K562 (cell line): ENCODE results near the gene GCK. TPM values are rescaled to one million over a fixed set of nuclear protein-coding genes. Genes with fewer than 3 reads are reported as not detected.

Source experiments
- ATAC-seq: fragments of 200-7000 bp; cut with Tn5 transposase; 3 replicates; pipeline ENCODE4 v1.9.1; 2020; ENCODE audit warnings: moderate library complexity
- BruUV-seq: library from RNA; stranded (reverse); fragments of 400-500 nt; replicated peaks from 2 replicates; lab custom pipeline; 2021; lab: Mats Ljungman, UMichigan
- CTCF ChIA-PET: fragments of 300-600 bp; formaldehyde crosslinking; extraction: SDS; loops from one replicate; lab custom pipeline; 2021; ENCODE audit warnings: low intra/inter-chr PET ratio; lab: Yijun Ruan, JAX
- POLR2A ChIA-PET: fragments of 300-600, 350-650 bp; sonication (Branson Sonifier 250); formaldehyde crosslinking; extraction: SDS; loops from one replicate; lab custom pipeline; 2021; ENCODE audit warnings: antibody characterized with exemption, inconsistent platforms; lab: Yijun Ruan, JAX
- DNase-seq, 4 experiments: peaks; one replicate each; pipeline versions ENCODE4 v3.0.0 to v3.0.0-alpha.2; 2011 to 2018; ENCODE audit warnings: low spot score in 3 of 4, mixed read lengths in 3 of 4; ENCODE audit errors: extremely low read depth in 1 of 4
- FAIRE-seq: peaks from 2 replicates; lab custom pipeline; 2011; peaks lifted over from hg19 to GRCh38; lab: Jason Lieb, UNC
- H2AFZ ChIP-seq: 2 replicates; pipeline ENCODE4 v1.6.0; 2011; ENCODE audit warnings: low read depth, low read length, control low read depth, inconsistent platforms
- H3K27ac ChIP-seq: fragments of 200-600 bp; 3 replicates; pipeline ENCODE4 v1.8.0; 2011; ENCODE audit warnings: low read depth, mild to moderate bottlenecking, control low read depth, inconsistent platforms, low read length, moderate library complexity, mixed read lengths; ENCODE audit errors: extremely low read depth
- H3K27me3 ChIP-seq, 2 experiments: fragments of 300-600 bp in 1 of 2; 2 replicates in 1 of 2; 3 replicates in 1 of 2; pipeline versions ENCODE4 v1.6.0 to v1.8.0; 2011; ENCODE audit warnings: inconsistent platforms in 2 of 2, low read length in 2 of 2, mild to moderate bottlenecking in 1 of 2, mixed read lengths in 1 of 2, moderate library complexity in 1 of 2; ENCODE audit not compliant: control insufficient read depth in 2 of 2, insufficient read depth in 2 of 2
- H3K36me3 ChIP-seq: fragments of 300-600 bp; 3 replicates; pipeline ENCODE4 v1.8.0; 2011; ENCODE audit warnings: mild to moderate bottlenecking, low read length, inconsistent platforms; ENCODE audit not compliant: control insufficient read depth, insufficient read depth
- H3K4me1 ChIP-seq, 2 experiments: fragments of 200-600 bp in 1 of 2; replicated peaks in 1 of 2; 2 replicates in 1 of 2; 3 replicates in 1 of 2; pipeline versions ENCODE4 v1.5.1 to v1.8.0; 2011; ENCODE audit warnings: inconsistent platforms in 2 of 2, low read length in 2 of 2, mild to moderate bottlenecking in 1 of 2, mixed read lengths in 1 of 2, moderate library complexity in 1 of 2; ENCODE audit not compliant: control insufficient read depth in 2 of 2, insufficient read depth in 2 of 2
- H3K4me2 ChIP-seq: 2 replicates; pipeline ENCODE4 v1.6.1; 2011; ENCODE audit warnings: low read length, control low read depth, inconsistent platforms, mixed read lengths; ENCODE audit not compliant: insufficient read depth
- H3K4me3 ChIP-seq: fragments of 200-600 bp; sonication (generic), shearing (Covaris generic); 2 replicates; pipeline ENCODE4 v1.5.1; 2016; ENCODE audit warnings: control low read depth, inconsistent platforms
- H3K79me2 ChIP-seq: fragments of 200-600 bp; 3 replicates; pipeline ENCODE4 v1.8.0; 2011; ENCODE audit warnings: low read length, inconsistent platforms; ENCODE audit not compliant: control insufficient read depth, insufficient read depth
- H3K9ac ChIP-seq, 2 experiments: 2 replicates each; pipeline versions ENCODE4 v1.6.0 to v1.6.1; 2011; ENCODE audit warnings: low read depth in 2 of 2, low read length in 2 of 2, control low read depth in 1 of 2, inconsistent platforms in 1 of 2, mild to moderate bottlenecking in 1 of 2, mixed read lengths in 1 of 2; ENCODE audit not compliant: insufficient read depth in 1 of 2
- H3K9me1 ChIP-seq: one replicate; pipeline ENCODE4 v1.6.0; 2011; ENCODE audit warnings: inconsistent platforms, mild to moderate bottlenecking, low read length, moderate library complexity; ENCODE audit not compliant: control insufficient read depth, insufficient read depth
- H3K9me3 ChIP-seq: replicated peaks from 2 replicates; pipeline ENCODE4 v1.5.1; 2011; ENCODE audit warnings: low read depth, low read length, inconsistent platforms; ENCODE audit not compliant: control insufficient read depth, insufficient read depth
- H4K20me1 ChIP-seq: replicated peaks from 2 replicates; pipeline ENCODE4 v1.6.1; 2011; ENCODE audit warnings: low read length, inconsistent platforms, mixed read lengths; ENCODE audit not compliant: control insufficient read depth, insufficient read depth
- DACH1 ChIP-seq: fragments of 450-650 bp; IDR thresholded peaks from 2 replicates; pipeline ENCODE4 v1.6.1; 2018; ENCODE audit not compliant: partially characterized antibody
- FUS ChIP-seq: fragments of 200-400 bp; formaldehyde crosslinking; optimal IDR thresholded peaks from 2 replicates; pipeline ENCODE3; 2017; ENCODE audit warnings: low read depth, low read length
- GTF2E2 ChIP-seq: fragments of 200-800 bp; sonication (Bioruptor generic); IDR thresholded peaks from 2 replicates; pipeline ENCODE4 v1.6.1; 2016; ENCODE audit warnings: missing genetic modification characterization, missing compliant biosample characterization
- IFI16 ChIP-seq: fragments of 250-450 bp; sonication (Bioruptor Pico); IDR thresholded peaks from 2 replicates; pipeline ENCODE4 v2.1.2; 2022; ENCODE audit warnings: mild to moderate bottlenecking, inconsistent platforms
- JUNB ChIP-seq: fragments of 450-650 bp; formaldehyde crosslinking; conservative IDR thresholded peaks from 2 replicates; pipeline ENCODE4 v1.4.0; 2020; ENCODE audit warnings: mild to moderate bottlenecking
- KLF6 ChIP-seq: fragments of 250-450 bp; sonication (Bioruptor Pico); IDR thresholded peaks from 2 replicates; pipeline ENCODE4 v1.4.0; 2020; ENCODE audit warnings: mild to moderate bottlenecking, moderate library complexity, borderline replicate concordance
- SMAD4 ChIP-seq: fragments of 250-450 bp; sonication (Bioruptor Pico); conservative IDR thresholded peaks from 2 replicates; pipeline ENCODE4 v1.8.0; 2021; ENCODE audit warnings: inconsistent platforms, mild to moderate bottlenecking, moderate library complexity
- WGBS: fragments of 100-300 bp; shearing (Covaris generic); methylation state at CpG from one replicate; pipeline ENCODE4 v1.1.6; 2016; ENCODE audit warnings: low coverage, mixed read lengths; ENCODE audit not compliant: insufficient coverage; ENCODE audit errors: missing lambda C conversion rate; 5-methylcytosine and 5-hydroxymethylcytosine counted together
- in situ Hi-C: fragments of 300-500 bp; cut with MboI; formaldehyde crosslinking; loops from 4 replicates; pipeline ENCODE4 v1.15.0; 2018; ENCODE audit warnings: inconsistent platforms, mixed read lengths
- intact Hi-C: fragments of 100-400 bp; cut with micrococcal nuclease; formaldehyde crosslinking; loops from 2 replicates; pipeline ENCODE4 v1.14.2; 2022
- polyA plus RNA-seq, 8 experiments: library from polyadenylated mRNA; depleted of rRNA in 4 of 8; stranded (reverse) in 5 of 8; unstranded in 3 of 8; fragments of >200 nt; fragmentation: Nextera tagmentation in 2 of 8; fragmentation: Illumina TruSeq in 1 of 8; extraction: Ambion mirVana in 2 of 8; extraction: Trizol in 1 of 8; gene quantifications; 2 replicates each; pipeline versions ENCODE4 v1.2.1 to v1.2.3, GENCODE V29; 2011 to 2014; ENCODE audit warnings: inconsistent platforms in 1 of 8, missing spikeins in 1 of 8
- total RNA-seq, 7 experiments: library from RNA; depleted of rRNA in 6 of 7; stranded (reverse); fragments of >200 nt in 6 of 7; fragmentation: Illumina TruSeq in 2 of 7; extraction: Trizol in 2 of 7; gene quantifications; 2 replicates each; pipeline versions ENCODE4 v1.2.1 to v1.2.3, GENCODE V29; 2011 to 2021; ENCODE audit warnings: low replicate concordance in 1 of 7
- TF ChIP-seq, protein P1 (sequence below): fragments of 450-650 bp; IDR thresholded peaks from 2 replicates; pipeline ENCODE4 v1.6.1; 2016; ENCODE audit warnings: antibody characterized with exemption

Gene GCK
- total and polyA plus RNA-seq, 9 of the 15 experiments (the other 6 are each of a cell fraction or from before 2014, with no cell fraction given), result 0.11 to 0.55 (median 0.16) TPM; not detected in 3

DNA sequence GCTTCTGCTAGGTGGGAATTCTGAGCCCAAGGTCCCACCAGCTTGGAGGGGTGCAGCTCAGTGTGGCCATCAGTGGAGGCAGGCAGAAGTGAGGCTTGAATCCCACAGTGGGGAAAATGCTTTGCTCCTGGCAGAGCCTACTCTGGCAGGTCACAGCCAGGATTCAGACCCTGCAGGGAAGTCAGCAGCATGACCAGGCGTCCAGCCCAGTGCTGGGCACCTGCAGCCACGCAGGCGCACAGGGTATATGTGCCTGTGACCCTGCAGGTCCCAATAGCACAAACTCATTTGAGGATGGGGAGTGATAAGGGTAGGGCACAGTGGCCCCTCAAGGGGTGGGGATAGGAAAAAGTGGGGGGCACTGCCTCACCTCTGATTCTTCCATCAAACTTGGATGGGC lies 93.5 kb downstream of the GCK start:
- peaks cover 0 to 5% of the 10 kb centered on the region in 2 experiments; a peak in 1 of 5 replicates for H3K27me3 ChIP-seq
- WGBS, result 31% methylated on average over 3 of the region's 3 CpGs
- no peak overlapping the region for H2AFZ ChIP-seq
- intact Hi-C loops (no loop called here), in situ Hi-C loops (no loop called here)
- POLR2A ChIA-PET, result no interaction called here
- no peak for FAIRE-seq
- H3K36me3 ChIP-seq, result no peaks in the 10 kb centered on the region
- no TSS peak for BruUV-seq
- H3K9ac ChIP-seq, result no peak overlapping the region
- H3K4me3 ChIP-seq, result no peak overlapping the region
- no peak for DNase-seq
- H3K4me1 ChIP-seq, result peaks cover 0 to 8% of the 10 kb centered on the region in 2 experiments; a peak in 2 of 5 replicates
- no peak for ATAC-seq
- H4K20me1 ChIP-seq, result no peaks in the 10 kb centered on the region
- no peaks in the 10 kb centered on the region for H3K9me1 ChIP-seq
- no peak overlapping the region for H3K27ac ChIP-seq
- no peaks in the 10 kb centered on the region for H3K9me3 ChIP-seq
- H3K79me2 ChIP-seq, result no peaks in the 10 kb centered on the region
- CTCF ChIA-PET, result no interaction called here
- no peak overlapping the region for H3K4me2 ChIP-seq
- TF ChIP-seq IFI16, result no peak
- no peak for TF ChIP-seq DACH1
- no peak for TF ChIP-seq JUNB (CRISPR knock-in tag)
- no peak for TF ChIP-seq FUS
- TF ChIP-seq, protein P1, sequence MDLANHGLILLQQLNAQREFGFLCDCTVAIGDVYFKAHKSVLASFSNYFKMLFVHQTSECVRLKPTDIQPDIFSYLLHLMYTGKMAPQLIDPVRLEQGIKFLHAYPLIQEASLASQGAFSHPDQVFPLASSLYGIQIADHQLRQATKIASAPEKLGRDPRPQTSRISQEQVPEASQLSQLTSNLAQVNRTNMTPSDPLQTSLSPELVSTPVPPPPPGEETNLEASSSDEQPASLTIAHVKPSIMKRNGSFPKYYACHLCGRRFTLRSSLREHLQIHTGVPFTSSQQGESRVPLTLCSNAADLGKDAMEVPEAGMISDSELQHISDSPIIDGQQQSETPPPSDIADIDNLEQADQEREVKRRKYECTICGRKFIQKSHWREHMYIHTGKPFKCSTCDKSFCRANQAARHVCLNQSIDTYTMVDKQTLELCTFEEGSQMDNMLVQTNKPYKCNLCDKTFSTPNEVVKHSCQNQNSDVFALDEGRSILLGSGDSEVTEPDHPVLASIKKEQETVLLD, result no peak
- no peak for TF ChIP-seq SMAD4
- TF ChIP-seq KLF6 (CRISPR knock-in tag), result no peak
- no peak for TF ChIP-seq GTF2E2 (tag)
